ENCODE data around the gene FBXO24. TPM values are rescaled to one million over a fixed set of nuclear protein-coding genes. Genes with fewer than 3 reads are reported as not detected.

Gene FBXO24
- polyA plus RNA-seq, 1 of the 3 experiments (the other 2 are of a cell fraction) = 0.94 TPM

DNA sequence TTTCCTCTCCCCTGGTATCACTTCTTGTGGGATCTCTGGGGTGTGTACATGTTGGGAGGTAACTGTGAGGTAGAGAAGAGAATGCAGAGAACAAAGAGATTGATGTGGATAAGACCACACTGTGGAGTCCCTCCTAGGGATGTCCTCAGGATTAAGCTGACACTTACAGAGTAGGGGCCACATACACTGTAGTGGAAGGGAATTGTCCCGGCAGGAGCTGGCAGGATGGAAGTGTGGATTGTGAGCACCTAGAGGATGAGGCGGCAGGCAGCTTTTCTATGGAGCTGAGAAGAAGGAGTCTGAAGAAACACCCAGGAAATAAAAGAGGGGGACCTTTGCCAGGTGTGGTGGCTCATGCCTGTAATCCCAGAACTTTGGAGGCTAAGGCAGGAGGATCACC, 33.6 kb upstream of the FBXO24 start:
- TF ChIP-seq, protein P1, sequence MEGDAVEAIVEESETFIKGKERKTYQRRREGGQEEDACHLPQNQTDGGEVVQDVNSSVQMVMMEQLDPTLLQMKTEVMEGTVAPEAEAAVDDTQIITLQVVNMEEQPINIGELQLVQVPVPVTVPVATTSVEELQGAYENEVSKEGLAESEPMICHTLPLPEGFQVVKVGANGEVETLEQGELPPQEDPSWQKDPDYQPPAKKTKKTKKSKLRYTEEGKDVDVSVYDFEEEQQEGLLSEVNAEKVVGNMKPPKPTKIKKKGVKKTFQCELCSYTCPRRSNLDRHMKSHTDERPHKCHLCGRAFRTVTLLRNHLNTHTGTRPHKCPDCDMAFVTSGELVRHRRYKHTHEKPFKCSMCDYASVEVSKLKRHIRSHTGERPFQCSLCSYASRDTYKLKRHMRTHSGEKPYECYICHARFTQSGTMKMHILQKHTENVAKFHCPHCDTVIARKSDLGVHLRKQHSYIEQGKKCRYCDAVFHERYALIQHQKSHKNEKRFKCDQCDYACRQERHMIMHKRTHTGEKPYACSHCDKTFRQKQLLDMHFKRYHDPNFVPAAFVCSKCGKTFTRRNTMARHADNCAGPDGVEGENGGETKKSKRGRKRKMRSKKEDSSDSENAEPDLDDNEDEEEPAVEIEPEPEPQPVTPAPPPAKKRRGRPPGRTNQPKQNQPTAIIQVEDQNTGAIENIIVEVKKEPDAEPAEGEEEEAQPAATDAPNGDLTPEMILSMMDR (IDR thresholded peaks at IDR 0.05) = no peak
- TF ChIP-seq MXI1 (IDR thresholded peaks at IDR 0.05; ENCODE audit: low read depth, low read length) (no peak), ELF1 (IDR thresholded peaks at IDR 0.05) (no peak), GATA2 (CRISPR knock-in tag; IDR thresholded peaks at IDR 0.05) (no peak), TAF1 (IDR thresholded peaks at IDR 0.05; ENCODE audit: borderline replicate concordance, low read depth, low read length) (no peak)
- TF ChIP-seq, protein P2, sequence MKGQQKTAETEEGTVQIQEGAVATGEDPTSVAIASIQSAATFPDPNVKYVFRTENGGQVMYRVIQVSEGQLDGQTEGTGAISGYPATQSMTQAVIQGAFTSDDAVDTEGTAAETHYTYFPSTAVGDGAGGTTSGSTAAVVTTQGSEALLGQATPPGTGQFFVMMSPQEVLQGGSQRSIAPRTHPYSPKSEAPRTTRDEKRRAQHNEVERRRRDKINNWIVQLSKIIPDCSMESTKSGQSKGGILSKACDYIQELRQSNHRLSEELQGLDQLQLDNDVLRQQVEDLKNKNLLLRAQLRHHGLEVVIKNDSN (IDR thresholded peaks at IDR 0.05; ENCODE audit: borderline replicate concordance, low read depth) = no peak
- TF ChIP-seq, protein P3, sequence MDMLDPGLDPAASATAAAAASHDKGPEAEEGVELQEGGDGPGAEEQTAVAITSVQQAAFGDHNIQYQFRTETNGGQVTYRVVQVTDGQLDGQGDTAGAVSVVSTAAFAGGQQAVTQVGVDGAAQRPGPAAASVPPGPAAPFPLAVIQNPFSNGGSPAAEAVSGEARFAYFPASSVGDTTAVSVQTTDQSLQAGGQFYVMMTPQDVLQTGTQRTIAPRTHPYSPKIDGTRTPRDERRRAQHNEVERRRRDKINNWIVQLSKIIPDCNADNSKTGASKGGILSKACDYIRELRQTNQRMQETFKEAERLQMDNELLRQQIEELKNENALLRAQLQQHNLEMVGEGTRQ (IDR thresholded peaks at IDR 0.05; ENCODE audit: borderline replicate concordance, low read depth, low read length) = no peak
- TF ChIP-seq, protein P4, sequence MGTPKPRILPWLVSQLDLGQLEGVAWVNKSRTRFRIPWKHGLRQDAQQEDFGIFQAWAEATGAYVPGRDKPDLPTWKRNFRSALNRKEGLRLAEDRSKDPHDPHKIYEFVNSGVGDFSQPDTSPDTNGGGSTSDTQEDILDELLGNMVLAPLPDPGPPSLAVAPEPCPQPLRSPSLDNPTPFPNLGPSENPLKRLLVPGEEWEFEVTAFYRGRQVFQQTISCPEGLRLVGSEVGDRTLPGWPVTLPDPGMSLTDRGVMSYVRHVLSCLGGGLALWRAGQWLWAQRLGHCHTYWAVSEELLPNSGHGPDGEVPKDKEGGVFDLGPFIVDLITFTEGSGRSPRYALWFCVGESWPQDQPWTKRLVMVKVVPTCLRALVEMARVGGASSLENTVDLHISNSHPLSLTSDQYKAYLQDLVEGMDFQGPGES (IDR thresholded peaks at IDR 0.05; ENCODE audit: low read depth, low read length) = no peak
- WGBS (ENCODE audit: low lambda C conversion rate) = 98% methylated on average over 2 of the region's 2 CpGs
- CTCF ChIA-PET = interaction anchor here (1.0 to 16.6 kb wide), 5 partner anchors 9 to 87 kb away, joined by 4 to 398 read pairs (median 13); partner anchors contain the start of genes NYAP1 and SPACDR

DNA sequence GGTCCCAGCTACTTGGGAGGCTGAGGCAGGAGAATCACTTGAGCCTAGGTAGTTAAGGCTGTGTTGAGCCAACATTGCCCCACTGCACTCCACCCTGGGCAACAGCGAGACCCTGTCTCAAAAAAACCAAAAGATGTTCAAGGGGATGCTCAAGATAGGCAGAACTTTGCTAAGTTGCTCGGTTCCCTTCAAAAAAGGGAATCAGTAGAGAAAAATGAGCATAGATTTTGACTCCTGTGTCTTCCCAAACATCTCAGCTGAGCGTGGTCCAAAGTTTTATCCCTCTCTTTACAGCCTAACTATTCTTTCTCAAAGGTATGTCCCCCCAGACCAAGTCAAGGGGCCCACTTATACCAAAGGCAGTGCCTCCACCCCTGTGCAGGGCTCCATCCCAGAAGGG, 33.1 kb upstream of the FBXO24 start:
- ChIA-PET CTCF (interaction anchor here (1.0 to 16.6 kb wide), 6 partner anchors 8 to 87 kb away, joined by 4 to 398 read pairs (median 10); partner anchors contain the start of genes NYAP1 and SPACDR), POLR2A (no interaction called here)
- WGBS (ENCODE audit: low lambda C conversion rate) = 94% methylated on average over 3 of the region's 3 CpGs
- peaks cover 3 to 9% of the 10 kb centered on the region in 2 experiments; a peak in 2 of 4 replicates for H3K4me1 ChIP-seq (ENCODE audit: control insufficient read depth in 1 of 2, insufficient read depth in 2 of 2, low read depth in 1 of 2, low read length in 1 of 2)
- H4K20me1 ChIP-seq (ENCODE audit: insufficient read depth) = no peaks in the 10 kb centered on the region
- no peak overlapping the region for H3K27ac ChIP-seq (ENCODE audit: low read depth in 2 of 2, low read length in 1 of 2)
- no peaks in the 10 kb centered on the region for H3K27me3 ChIP-seq (ENCODE audit: insufficient read depth)
- H3K4me2 ChIP-seq = no peak overlapping the region
- H3K4me3 ChIP-seq (ENCODE audit: low read depth in 2 of 2, low read length in 1 of 2) = no peak overlapping the region
- H3K36me3 ChIP-seq (replicated peaks in 1 of 2; ENCODE audit: control insufficient read depth in 1 of 2, insufficient read depth in 2 of 2, low read length in 1 of 2) = peaks cover 12 to 22% of the 10 kb centered on the region in 2 experiments
- no peaks in the 10 kb centered on the region for H3K79me2 ChIP-seq (ENCODE audit: insufficient read depth)
- no peak for DNase-seq
- no peaks in the 10 kb centered on the region for H3K9me3 ChIP-seq
- H3F3A ChIP-seq (replicated peaks; ENCODE audit: insufficient read depth) = peaks cover 6% of the 10 kb centered on the region
- no peaks in the 10 kb centered on the region for H3K9me2 ChIP-seq
- no peak overlapping the region for H3K9ac ChIP-seq
- H2AFZ ChIP-seq (ENCODE audit: low read depth) = no peak overlapping the region
- TF ChIP-seq, protein P1 (IDR thresholded peaks at IDR 0.05) = no peak
- TF ChIP-seq RAD21 (IDR thresholded peaks at IDR 0.05; ENCODE audit: low read length) = no peak
- TF ChIP-seq SIN3A (IDR thresholded peaks at IDR 0.05; ENCODE audit: borderline replicate concordance, low read depth, low read length) = no peak
- TF ChIP-seq EZH2phosphoT487 (IDR thresholded peaks at IDR 0.05; ENCODE audit: borderline replicate concordance, low read depth) = no peak
- TF ChIP-seq TAF1 (IDR thresholded peaks at IDR 0.05; ENCODE audit: borderline replicate concordance, low read depth, low read length) = no peak
- TF ChIP-seq GATA2 (CRISPR knock-in tag; IDR thresholded peaks at IDR 0.05) = no peak
- TF ChIP-seq, protein P5, sequence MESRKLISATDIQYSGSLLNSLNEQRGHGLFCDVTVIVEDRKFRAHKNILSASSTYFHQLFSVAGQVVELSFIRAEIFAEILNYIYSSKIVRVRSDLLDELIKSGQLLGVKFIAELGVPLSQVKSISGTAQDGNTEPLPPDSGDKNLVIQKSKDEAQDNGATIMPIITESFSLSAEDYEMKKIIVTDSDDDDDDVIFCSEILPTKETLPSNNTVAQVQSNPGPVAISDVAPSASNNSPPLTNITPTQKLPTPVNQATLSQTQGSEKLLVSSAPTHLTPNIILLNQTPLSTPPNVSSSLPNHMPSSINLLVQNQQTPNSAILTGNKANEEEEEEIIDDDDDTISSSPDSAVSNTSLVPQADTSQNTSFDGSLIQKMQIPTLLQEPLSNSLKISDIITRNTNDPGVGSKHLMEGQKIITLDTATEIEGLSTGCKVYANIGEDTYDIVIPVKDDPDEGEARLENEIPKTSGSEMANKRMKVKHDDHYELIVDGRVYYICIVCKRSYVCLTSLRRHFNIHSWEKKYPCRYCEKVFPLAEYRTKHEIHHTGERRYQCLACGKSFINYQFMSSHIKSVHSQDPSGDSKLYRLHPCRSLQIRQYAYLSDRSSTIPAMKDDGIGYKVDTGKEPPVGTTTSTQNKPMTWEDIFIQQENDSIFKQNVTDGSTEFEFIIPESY (IDR thresholded peaks at IDR 0.05; ENCODE audit: borderline replicate concordance, low read depth) = no peak

More for the DNA sequence above, 33.6 kb upstream of the FBXO24 start:
- Histone ChIP-seq H2AFZ (ENCODE audit: low read depth) (no peak overlapping the region), H3K79me2 (ENCODE audit: insufficient read depth) (peaks cover 4% of the 10 kb centered on the region; the same call in 1 of the 2 replicates), H3K4me2 (no peak overlapping the region), H3K9me2 (no peaks in the 10 kb centered on the region), H3K9me3 (no peaks in the 10 kb centered on the region), H3K27me3 (ENCODE audit: insufficient read depth) (no peaks in the 10 kb centered on the region), H3K36me3 (replicated peaks in 1 of 2; ENCODE audit: control insufficient read depth in 1 of 2, insufficient read depth in 2 of 2, low read length in 1 of 2) (peaks cover 12 to 22% of the 10 kb centered on the region in 2 experiments), H3K27ac (ENCODE audit: low read depth in 2 of 2, low read length in 1 of 2) (no peak overlapping the region), H3K9ac (no peak overlapping the region), H3K4me1 (ENCODE audit: control insufficient read depth in 1 of 2, insufficient read depth in 2 of 2, low read depth in 1 of 2, low read length in 1 of 2) (peaks cover 8 to 14% of the 10 kb centered on the region in 2 experiments; a peak in 3 of 4 replicates), H3F3A (replicated peaks; ENCODE audit: insufficient read depth) (peaks cover 7% of the 10 kb centered on the region), H3K4me3 (ENCODE audit: low read depth in 2 of 2, low read length in 1 of 2) (no peak overlapping the region), H4K20me1 (ENCODE audit: insufficient read depth) (no peaks in the 10 kb centered on the region)
- POLR2A ChIA-PET = no interaction called here
- DNase-seq = no peak
